MM.1S (cell line): ENCODE measurements around the gene NRN1L.

Source experiments
- DNase-seq: peaks from one replicate; pipeline ENCODE4 v3.0.0-alpha.2; 2015
- H2AFZ ChIP-seq: fragments of 300-600 bp; sonication (generic); 2 replicates; pipeline ENCODE4 v1.6.0; 2016; ENCODE audit warnings: antibody characterized with exemption, low read length
- H3F3A ChIP-seq: fragments of 300-600 bp; sonication (generic); 2 replicates; pipeline ENCODE4 v1.6.1; 2016; ENCODE audit warnings: mild to moderate bottlenecking, antibody characterized with exemption, low read length, moderate library complexity, mixed read lengths; ENCODE audit not compliant: insufficient read depth
- H3K27ac ChIP-seq: fragments of 300-600 bp; sonication (generic); 2 replicates; pipeline ENCODE4 v1.5.1; 2016; ENCODE audit warnings: mild to moderate bottlenecking, low read length
- H3K27me3 ChIP-seq: fragments of 300-600 bp; sonication (generic); replicated peaks from 2 replicates; pipeline ENCODE4 v1.6.0; 2016; ENCODE audit warnings: low read length; ENCODE audit not compliant: insufficient read depth
- H3K36me3 ChIP-seq: fragments of 300-600 bp; sonication (generic); replicated peaks from 2 replicates; pipeline ENCODE4 v1.6.1; 2016; ENCODE audit warnings: mild to moderate bottlenecking, low read length, mixed read lengths; ENCODE audit not compliant: insufficient read depth
- H3K4me1 ChIP-seq: fragments of 300-600 bp; sonication (generic); 2 replicates; pipeline ENCODE4 v1.6.1; 2016; ENCODE audit warnings: low read length, mixed read lengths
- H3K4me2 ChIP-seq: fragments of 300-600 bp; sonication (generic); 2 replicates; pipeline ENCODE4 v1.6.0; 2016; ENCODE audit warnings: low read depth, low read length
- H3K4me3 ChIP-seq: fragments of 300-600 bp; sonication (generic); 2 replicates; pipeline ENCODE4 v1.5.1; 2016; ENCODE audit warnings: low read length, mixed read lengths
- H3K79me2 ChIP-seq: fragments of 300-600 bp; sonication (generic); 2 replicates; pipeline ENCODE4 v1.6.1; 2016; ENCODE audit warnings: mixed run types, low read length, mixed read lengths
- H3K9ac ChIP-seq: fragments of 300-600 bp; sonication (generic); 2 replicates; pipeline ENCODE4 v1.6.1; 2016; ENCODE audit warnings: low read length, mixed read lengths
- H3K9me2 ChIP-seq: fragments of 300-600 bp; sonication (generic); replicated peaks from 2 replicates; pipeline ENCODE4 v1.6.1; 2016; ENCODE audit warnings: mild to moderate bottlenecking, low read length, mixed read lengths; ENCODE audit not compliant: insufficient read depth
- H3K9me3 ChIP-seq: fragments of 300-600 bp; sonication (generic); replicated peaks from 2 replicates; pipeline ENCODE4 v1.6.1; 2016; ENCODE audit warnings: mild to moderate bottlenecking, low read length, mixed read lengths; ENCODE audit not compliant: insufficient read depth
- H4K20me1 ChIP-seq: fragments of 300-600 bp; sonication (generic); 2 replicates; pipeline ENCODE4 v1.6.1; 2016; ENCODE audit warnings: mild to moderate bottlenecking, low read length, moderate library complexity, mixed read lengths; ENCODE audit not compliant: insufficient read depth
- CTCF ChIP-seq: fragments of 300-600 bp; sonication (generic); IDR thresholded peaks from 2 replicates; pipeline ENCODE4 v1.5.1; 2016; ENCODE audit warnings: antibody characterized with exemption, low read length, mixed read lengths
- EZH2 ChIP-seq: fragments of 300-600 bp; sonication (generic); optimal IDR thresholded peaks from 2 replicates; pipeline ENCODE3; 2017; ENCODE audit warnings: low read depth, mild to moderate bottlenecking, antibody characterized with exemption, low read length, mixed read lengths
- EZH2phosphoT487 ChIP-seq: fragments of 300-600 bp; sonication (generic); IDR thresholded peaks from 2 replicates; pipeline ENCODE4 v1.6.1; 2018; ENCODE audit warnings: antibody characterized with exemption, low read length

Gene NRN1L

GRCh38 chr16:67934306-67935100 lies 49.8 kb downstream of the NRN1L start:
- Histone ChIP-seq H3K79me2 (peaks cover 30% of the 10 kb centered on the region), H3K36me3 (no peaks in the 10 kb centered on the region; the same call in 1 of the 2 replicates), H3K4me1 (peaks cover 15% of the 10 kb centered on the region), H3K27ac (no peak overlapping the region), H3K27me3 (no peaks in the 10 kb centered on the region), H3K9ac (peak overlapping the region; percentile 53; the same call in 1 of the 2 replicates), H3K9me3 (no peaks in the 10 kb centered on the region), H3K4me2 (peak overlapping the region; percentile 94), H3K4me3 (peak overlapping the region; percentile 99), H3K9me2 (no peaks in the 10 kb centered on the region), H2AFZ (no peak overlapping the region), H3F3A (peaks cover 16% of the 10 kb centered on the region), H4K20me1 (no peaks in the 10 kb centered on the region)
- TF ChIP-seq EZH2 (no peak), EZH2phosphoT487 (no peak), CTCF (no peak)
- DNase-seq, result no peak

GRCh38 chr16:67935101-67935401 lies 50.4 kb downstream of the NRN1L start:
- no peak for DNase-seq
- no peaks in the 10 kb centered on the region for H3K9me2 ChIP-seq
- no peak for TF ChIP-seq CTCF
- no peak for TF ChIP-seq EZH2
- TF ChIP-seq EZH2phosphoT487, result no peak
- H3K4me2 ChIP-seq, result peak overlapping the region; percentile 94
- peaks cover 15% of the 10 kb centered on the region for H3K4me1 ChIP-seq
- H3K4me3 ChIP-seq, result peak overlapping the region; percentile 99
- peaks cover 16% of the 10 kb centered on the region for H3F3A ChIP-seq
- H4K20me1 ChIP-seq, result no peaks in the 10 kb centered on the region
- H3K9me3 ChIP-seq, result no peaks in the 10 kb centered on the region
- peak overlapping the region; percentile 53; the same call in 1 of the 2 replicates for H3K9ac ChIP-seq
- H2AFZ ChIP-seq, result no peak overlapping the region
- H3K36me3 ChIP-seq, result no peaks in the 10 kb centered on the region; the same call in 1 of the 2 replicates
- H3K27me3 ChIP-seq, result no peaks in the 10 kb centered on the region
- peaks cover 30% of the 10 kb centered on the region for H3K79me2 ChIP-seq
- H3K27ac ChIP-seq, result no peak overlapping the region

- peak; percentile 99 for DNase-seq
- H3F3A ChIP-seq, result peaks cover 16% of the 10 kb centered on the region
- no peaks in the 10 kb centered on the region for H3K9me3 ChIP-seq
- peaks cover 30% of the 10 kb centered on the region for H3K79me2 ChIP-seq
- H4K20me1 ChIP-seq, result no peaks in the 10 kb centered on the region
- peak overlapping the region; percentile 99 for H3K4me3 ChIP-seq
- H3K27me3 ChIP-seq, result no peaks in the 10 kb centered on the region
- no peaks in the 10 kb centered on the region; the same call in 1 of the 2 replicates for H3K36me3 ChIP-seq
- H3K9ac ChIP-seq, result peak overlapping the region; percentile 89
- H3K9me2 ChIP-seq, result no peaks in the 10 kb centered on the region
- H3K4me2 ChIP-seq, result peak overlapping the region; percentile 94
- peaks cover 15% of the 10 kb centered on the region for H3K4me1 ChIP-seq
- H3K27ac ChIP-seq, result peak overlapping the region; percentile 82; the same call in 1 of the 2 replicates
- TF ChIP-seq EZH2phosphoT487 (no peak), CTCF (no peak), EZH2 (no peak)
- peak overlapping the region; percentile 69 for H2AFZ ChIP-seq
These were observed 50.9 kb downstream of the NRN1L start for GRCh38 chr16:67935402-67936123.
